Activated naive CD4-positive, alpha-beta T cell (primary cell): ENCODE results near the gene AUTS2.

Experiments used
- DNase-seq, 4 experiments: peaks; one replicate each; lab custom pipeline; 2025; lab: John Stamatoyannopoulos, UW

AUTS2 gene

GRCh38 chr7:69789563-69789962 lies 191.3 kb downstream of the AUTS2 start:
- no peak for DNase-seq

GRCh38 chr7:69790977-69791724 lies 192.9 kb downstream of the AUTS2 start:
- DNase-seq, result no peak

GRCh38 chr7:69791739-69792138 lies 193.5 kb downstream of the AUTS2 start:
- no peak for DNase-seq

GRCh38 chr7:69795932-69796331 lies 197.7 kb downstream of the AUTS2 start:
- no peak for DNase-seq

- DNase-seq, result no peak
Measured at GRCh38 chr7:69796416-69796815, 198.1 kb downstream of the AUTS2 start.

GRCh38 chr7:69799048-69799697 lies 200.9 kb downstream of the AUTS2 start:
- DNase-seq, result no peak

GRCh38 chr7:69799990-69800389 lies 201.7 kb downstream of the AUTS2 start:
- DNase-seq, result no peak

- no peak for DNase-seq
Measured at GRCh38 chr7:69800495-69800894, 202.2 kb downstream of the AUTS2 start.

- DNase-seq, result no peak
Measured at GRCh38 chr7:69801729-69802682, 203.7 kb downstream of the AUTS2 start.

- DNase-seq, result no peak
Measured at GRCh38 chr7:69803699-69804516, 205.6 kb downstream of the AUTS2 start.

- DNase-seq, result no peak
Measured at GRCh38 chr7:69804962-69805361, 206.7 kb downstream of the AUTS2 start.

- no peak for DNase-seq
Measured at GRCh38 chr7:69808391-69808790, 210.1 kb downstream of the AUTS2 start.

- DNase-seq, result no peak
Measured at GRCh38 chr7:69811476-69812308, 213.4 kb downstream of the AUTS2 start.

- no peak for DNase-seq
Measured at GRCh38 chr7:69812756-69813155, 214.5 kb downstream of the AUTS2 start.

GRCh38 chr7:69813637-69814240 lies 215.5 kb downstream of the AUTS2 start:
- no peak for DNase-seq

GRCh38 chr7:69814421-69814962 lies 216.2 kb downstream of the AUTS2 start:
- DNase-seq, result no peak

GRCh38 chr7:69816501-69816900 lies 218.2 kb downstream of the AUTS2 start:
- DNase-seq, result no peak

GRCh38 chr7:69817121-69817520 lies 218.8 kb downstream of the AUTS2 start:
- no peak for DNase-seq

GRCh38 chr7:69817841-69818635 lies 219.8 kb downstream of the AUTS2 start:
- DNase-seq, result no peak
